Muscle of back (tissue), 11 donors: ENCODE measurements around the gene EPS15. TPM values are rescaled to one million over a fixed set of nuclear protein-coding genes. Genes with fewer than 3 reads are reported as not detected.

Experiments
- DNase-seq, 3 donors: peaks; one replicate each; pipeline versions ENCODE4 v3.0.0 to v3.0.0-alpha.2; 2013
- polyA plus RNA-seq, 10 donors: library from polyadenylated mRNA; unstranded; fragments of 120-200 nt; gene quantifications; one replicate each; pipeline ENCODE4 v1.2.1, GENCODE V29; 2013; ENCODE audit not compliant: insufficient read length in 10 of 10

The EPS15 gene
- polyA plus RNA-seq, 10 donors: 29.0 to 41.7 (median 34.6) TPM

- DNase-seq: no peak
Measured at GRCh38 chr1:51317798-51318197, 201.3 kb downstream of the EPS15 start.

GRCh38 chr1:51316846-51317120, 202.3 kb downstream of the EPS15 start:
- DNase-seq: no peak

- DNase-seq: no peak
Measured at GRCh38 chr1:51316113-51316845, 202.8 kb downstream of the EPS15 start.

- no peak for DNase-seq
Measured at GRCh38 chr1:51314974-51315373, 204.1 kb downstream of the EPS15 start.

GRCh38 chr1:51313961-51314777, 204.9 kb downstream of the EPS15 start:
- no peak for DNase-seq

GRCh38 chr1:51313268-51313852, 205.7 kb downstream of the EPS15 start:
- no peak for DNase-seq

GRCh38 chr1:51312718-51313117, 206.3 kb downstream of the EPS15 start:
- no peak for DNase-seq

- no peak for DNase-seq
Measured at GRCh38 chr1:51311826-51312225, 207.2 kb downstream of the EPS15 start.

GRCh38 chr1:51310871-51311613, 208.0 kb downstream of the EPS15 start:
- DNase-seq: no peak

- DNase-seq: no peak
Measured at GRCh38 chr1:51309291-51309690, 209.8 kb downstream of the EPS15 start.

- no peak for DNase-seq
Measured at GRCh38 chr1:51308636-51309035, 210.4 kb downstream of the EPS15 start.

GRCh38 chr1:51306950-51307349, 212.1 kb downstream of the EPS15 start:
- no peak for DNase-seq

GRCh38 chr1:51305371-51305823, 213.7 kb downstream of the EPS15 start:
- peak in 1 of 3 donors; percentile 34 for DNase-seq

GRCh38 chr1:51304360-51304759, 214.7 kb downstream of the EPS15 start:
- DNase-seq: no peak

Other genes starting within 250 kb of the EPS15 start
- 1 to 10 TPM; 3.2 to 7.7 (median 4.3) TPM for gene TTC39A, start 188.7 kb downstream of the EPS15 start, polyA plus RNA-seq
- gene OSBPL9, start 97.8 kb upstream of the EPS15 start, polyA plus RNA-seq: 10 to 100 TPM; 41.7 to 76.2 (median 59.1) TPM